Stimulated activated CD4-positive, alpha-beta T cell treated with anti-CD3 and anti-CD28 coated beads, Interleukin-12 subunit alpha, Interleukin-12 subunit beta, amount 100 ng/mL, for 4 hours (primary cell): ENCODE results near the gene CXADR.
"Not testable (repeated sequence)": the region's sequence is repeated elsewhere in the genome, so short reads cannot be mapped to it uniquely, and the experiment has no call there.

ENCODE experiments used
- DNase-seq: peaks from one replicate; pipeline ENCODE4 v3.0.0-alpha.2; 2020

The CXADR gene

GRCh38 chr21:17506951-17507350, 5.9 kb upstream of the CXADR start:
- DNase-seq = no peak

GRCh38 chr21:17507591-17507990, 5.3 kb upstream of the CXADR start:
- no peak for DNase-seq

GRCh38 chr21:17513214-17514123, 626 bp downstream of the CXADR start:
- DNase-seq = peak; percentile 26

- DNase-seq = no peak
Observed at GRCh38 chr21:17514124-17514845, 1.4 kb downstream of the CXADR start.

- not testable (repeated sequence) for DNase-seq
Observed at GRCh38 chr21:17517008-17517407, 4.2 kb downstream of the CXADR start.

GRCh38 chr21:17519208-17519738, 6.4 kb downstream of the CXADR start:
- no peak for DNase-seq

- DNase-seq = no peak
Observed at GRCh38 chr21:17519965-17520609, 7.2 kb downstream of the CXADR start.

- no peak for DNase-seq
Observed at GRCh38 chr21:17523007-17523451, 10.2 kb downstream of the CXADR start.

- not testable (repeated sequence) for DNase-seq
Observed at GRCh38 chr21:17523979-17524494, 11.2 kb downstream of the CXADR start.

- DNase-seq = no peak
Observed at GRCh38 chr21:17524635-17525034, 11.8 kb downstream of the CXADR start.

- no peak for DNase-seq
Observed at GRCh38 chr21:17526776-17527175, 13.9 kb downstream of the CXADR start.

- no peak for DNase-seq
Observed at GRCh38 chr21:17527240-17527639, 14.4 kb downstream of the CXADR start.

GRCh38 chr21:17527711-17528110, 14.9 kb downstream of the CXADR start:
- DNase-seq = no peak

GRCh38 chr21:17529648-17530047, 16.8 kb downstream of the CXADR start:
- DNase-seq = no peak

GRCh38 chr21:17532292-17532691, 19.4 kb downstream of the CXADR start:
- DNase-seq = no peak

GRCh38 chr21:17536381-17536780, 23.5 kb downstream of the CXADR start:
- no peak for DNase-seq

- DNase-seq = no peak
Observed at GRCh38 chr21:17537299-17537698, 24.5 kb downstream of the CXADR start.

- DNase-seq = no peak
Observed at GRCh38 chr21:17538576-17538975, 25.7 kb downstream of the CXADR start.

- DNase-seq = no peak
Observed at GRCh38 chr21:17539323-17539722, 26.5 kb downstream of the CXADR start.

GRCh38 chr21:17539743-17540341, 27.0 kb downstream of the CXADR start:
- DNase-seq = no peak

GRCh38 chr21:17540530-17540929, 27.7 kb downstream of the CXADR start:
- DNase-seq = no peak

- DNase-seq = no peak
Observed at GRCh38 chr21:17542371-17543011, 29.6 kb downstream of the CXADR start.
